CD4-positive, alpha-beta T cell treated with Interleukin-15 for 1 hour (primary cell): Measurements from ENCODE around the gene CALHM4.
A peak's percentile ranks its signal among the peaks of the same experiment; 100 is the strongest.

ENCODE experiments used
- DNase-seq: peaks from one replicate; pipeline ENCODE4 v3.0.0-alpha.2; 2020

Gene CALHM4

DNA sequence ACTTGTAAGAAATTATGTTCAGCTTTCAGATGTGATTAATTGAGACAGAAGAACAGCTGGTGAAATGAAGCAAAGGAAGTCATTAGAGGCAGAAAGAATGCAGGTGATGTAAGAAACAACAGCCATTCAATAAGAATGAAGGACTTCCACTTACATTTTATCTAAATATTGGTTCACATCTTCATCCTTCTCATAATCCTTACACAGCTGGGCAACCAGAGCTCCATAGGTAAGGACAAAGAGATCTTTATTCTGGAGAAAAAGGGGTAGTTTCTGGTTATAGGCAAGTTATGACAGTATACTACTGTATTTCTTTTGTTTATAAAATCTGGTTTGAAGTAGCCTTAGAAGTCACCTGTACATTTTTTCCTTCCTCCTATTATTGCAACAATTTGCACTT lies 10.4 kb upstream of the CALHM4 start:
- no peak for DNase-seq

DNA sequence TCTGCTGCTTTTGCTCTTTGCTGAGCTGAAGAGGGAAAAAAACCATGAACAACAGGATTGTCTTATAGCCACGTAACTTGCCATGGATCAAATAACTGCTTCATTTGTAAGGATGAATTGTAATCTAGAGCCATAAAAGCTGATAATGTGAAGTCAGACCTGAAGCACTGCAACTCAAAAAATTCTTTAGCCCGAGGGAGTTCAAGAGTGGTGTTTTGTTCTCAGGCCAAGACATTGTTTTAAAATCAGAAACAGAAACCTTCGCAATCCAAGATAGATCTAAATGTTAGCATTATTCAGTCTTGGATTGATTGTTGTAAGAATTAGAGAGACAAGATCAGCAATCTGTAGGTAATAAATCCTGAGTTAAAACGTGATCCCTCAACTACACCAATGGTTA lies 7.9 kb upstream of the CALHM4 start, which contains the start of gene TRAPPC3L:
Gene TRAPPC3L, minus strand, starts transcription at position 34 of the 400 bp plus-strand sequence. CDS start 170 bp downstream, outside the sequence.
- DNase-seq: no peak

DNA sequence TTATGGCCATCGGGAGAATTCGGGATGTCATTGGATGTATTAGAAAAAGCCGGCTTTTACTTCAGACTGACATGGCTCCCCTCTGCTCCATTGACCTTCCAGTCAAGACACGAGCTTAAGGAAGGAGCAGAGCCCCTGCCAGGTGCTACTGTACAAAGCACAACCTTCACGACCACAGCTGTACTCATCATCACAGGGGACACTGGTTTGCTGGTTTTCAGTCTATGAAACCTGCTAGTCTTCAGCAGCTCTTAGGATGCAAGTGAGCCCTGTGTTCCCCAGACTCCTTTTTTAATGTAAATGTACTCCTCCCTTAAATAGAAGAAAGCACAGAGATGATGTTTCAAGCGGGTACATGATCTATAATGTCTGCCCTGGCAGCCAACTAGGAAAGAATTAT lies 6.2 kb upstream of the CALHM4 start:
- no peak for DNase-seq

GRCh38 chr6:116550796-116551195 lies 2.8 kb upstream of the CALHM4 start:
- DNase-seq: no peak

- DNase-seq: no peak
Measured at GRCh38 chr6:116556065-116556464, 2.5 kb downstream of the CALHM4 start.

GRCh38 chr6:116556814-116557415 lies 3.4 kb downstream of the CALHM4 start:
- no peak for DNase-seq

DNA sequence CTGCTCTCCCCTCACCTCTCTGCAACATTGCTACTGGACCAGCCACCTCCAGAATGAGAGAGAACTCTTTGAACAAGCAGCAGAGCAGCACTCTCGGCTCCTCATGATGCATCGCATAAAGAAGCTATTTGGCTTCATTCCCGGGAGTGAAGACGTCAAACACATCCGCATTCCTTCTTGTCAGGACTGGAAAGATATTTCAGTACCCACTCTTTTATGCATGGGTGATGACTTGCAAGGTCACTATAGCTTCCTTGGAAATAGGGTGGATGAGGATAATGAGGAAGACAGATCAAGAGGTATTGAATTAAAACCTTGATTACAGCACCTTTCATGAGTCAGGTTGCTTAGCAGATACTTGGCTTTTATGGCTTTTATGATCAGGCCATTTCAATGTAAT lies 4.3 kb downstream of the CALHM4 start:
- no peak for DNase-seq

DNA sequence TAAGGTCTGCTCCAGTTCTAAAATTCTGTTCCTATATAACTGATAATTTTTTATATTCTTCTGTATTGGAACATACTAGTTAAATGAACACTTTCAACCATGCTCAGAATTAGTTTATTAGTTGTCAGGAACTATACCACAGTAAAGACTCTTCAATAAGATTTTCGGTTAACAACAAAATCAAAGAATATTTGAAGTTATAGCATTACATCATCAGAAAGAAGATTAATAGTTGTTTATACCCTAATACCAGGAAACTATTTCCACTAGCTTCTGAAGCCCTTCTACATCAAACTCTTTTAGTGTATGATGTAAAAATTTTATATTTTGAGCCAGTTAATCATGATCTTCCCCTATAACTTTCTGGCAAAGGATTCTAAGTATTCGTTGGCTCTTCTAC lies 6.6 kb downstream of the CALHM4 start:
- DNase-seq: no peak

DNA sequence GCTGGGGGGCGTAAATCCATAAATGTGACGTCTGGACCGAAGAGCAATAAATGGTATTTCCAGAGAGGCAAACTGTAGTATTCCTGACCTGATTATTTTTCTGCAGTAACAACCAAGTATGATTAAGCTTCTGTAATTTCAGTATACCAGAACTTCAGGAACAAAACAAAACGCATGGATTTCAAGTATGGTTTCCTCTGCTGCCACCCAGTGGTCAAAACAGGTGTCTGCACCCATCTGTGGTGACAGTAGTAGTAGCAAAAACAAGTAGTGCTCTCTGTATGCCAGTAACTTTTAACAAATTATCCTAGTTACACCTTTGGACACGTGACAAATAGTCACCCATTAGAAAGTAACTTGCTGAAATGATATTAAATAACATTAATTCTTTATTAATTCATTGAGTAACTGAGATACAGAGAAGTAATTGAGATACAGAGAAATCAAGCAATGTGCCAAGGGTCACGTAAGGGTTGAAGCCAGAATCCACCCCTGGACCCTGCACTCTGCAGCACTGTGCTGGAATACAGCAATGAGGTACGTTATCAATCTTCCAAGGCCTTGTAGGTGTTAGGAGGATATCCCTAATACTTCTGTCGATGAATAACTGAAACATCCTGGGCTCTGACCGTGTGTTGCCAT lies 7.9 kb downstream of the CALHM4 start:
- peak; percentile 59 for DNase-seq

DNA sequence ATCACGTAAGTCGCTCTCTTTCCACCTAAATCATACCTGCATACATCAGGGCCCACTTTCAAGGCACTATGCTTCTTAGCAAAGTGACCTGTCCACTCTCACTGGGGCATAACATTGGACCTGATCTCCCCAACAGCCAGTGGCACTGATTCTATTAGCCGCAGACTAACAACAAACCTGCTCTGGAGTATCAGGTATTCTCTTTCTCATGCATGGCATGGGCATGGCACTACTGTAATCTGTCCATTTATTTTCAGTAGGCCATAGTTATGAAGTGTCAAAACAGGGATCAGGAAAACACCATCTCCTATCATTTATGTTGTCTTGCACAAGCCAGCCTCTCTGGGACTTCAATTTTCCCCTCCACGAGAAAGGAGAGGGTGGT lies 8.5 kb downstream of the CALHM4 start:
- DNase-seq: no peak

- no peak for DNase-seq
Measured at GRCh38 chr6:116562614-116563013, 9.1 kb downstream of the CALHM4 start.

- DNase-seq: no peak
Measured at GRCh38 chr6:116563830-116564229, 10.3 kb downstream of the CALHM4 start.

DNA sequence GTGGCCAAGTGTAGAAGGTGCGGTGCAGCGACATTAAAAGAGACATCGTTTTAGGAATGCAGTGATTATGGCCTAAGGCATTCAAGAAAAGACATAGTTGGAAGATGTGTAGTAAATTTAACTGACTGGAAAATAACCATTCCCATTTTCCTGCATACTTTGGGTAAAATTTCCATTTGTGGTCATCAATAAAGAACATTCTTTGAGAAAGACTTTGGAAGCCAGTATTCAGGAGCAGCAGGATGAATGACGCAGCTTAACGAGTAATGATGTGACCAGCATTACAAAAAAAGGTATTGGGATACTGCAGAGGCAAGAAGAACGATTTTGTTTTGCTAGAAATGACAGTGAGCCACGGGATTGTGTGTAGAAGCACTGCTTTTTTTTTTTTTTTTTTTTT lies 10.8 kb downstream of the CALHM4 start:
- no peak for DNase-seq

DNA sequence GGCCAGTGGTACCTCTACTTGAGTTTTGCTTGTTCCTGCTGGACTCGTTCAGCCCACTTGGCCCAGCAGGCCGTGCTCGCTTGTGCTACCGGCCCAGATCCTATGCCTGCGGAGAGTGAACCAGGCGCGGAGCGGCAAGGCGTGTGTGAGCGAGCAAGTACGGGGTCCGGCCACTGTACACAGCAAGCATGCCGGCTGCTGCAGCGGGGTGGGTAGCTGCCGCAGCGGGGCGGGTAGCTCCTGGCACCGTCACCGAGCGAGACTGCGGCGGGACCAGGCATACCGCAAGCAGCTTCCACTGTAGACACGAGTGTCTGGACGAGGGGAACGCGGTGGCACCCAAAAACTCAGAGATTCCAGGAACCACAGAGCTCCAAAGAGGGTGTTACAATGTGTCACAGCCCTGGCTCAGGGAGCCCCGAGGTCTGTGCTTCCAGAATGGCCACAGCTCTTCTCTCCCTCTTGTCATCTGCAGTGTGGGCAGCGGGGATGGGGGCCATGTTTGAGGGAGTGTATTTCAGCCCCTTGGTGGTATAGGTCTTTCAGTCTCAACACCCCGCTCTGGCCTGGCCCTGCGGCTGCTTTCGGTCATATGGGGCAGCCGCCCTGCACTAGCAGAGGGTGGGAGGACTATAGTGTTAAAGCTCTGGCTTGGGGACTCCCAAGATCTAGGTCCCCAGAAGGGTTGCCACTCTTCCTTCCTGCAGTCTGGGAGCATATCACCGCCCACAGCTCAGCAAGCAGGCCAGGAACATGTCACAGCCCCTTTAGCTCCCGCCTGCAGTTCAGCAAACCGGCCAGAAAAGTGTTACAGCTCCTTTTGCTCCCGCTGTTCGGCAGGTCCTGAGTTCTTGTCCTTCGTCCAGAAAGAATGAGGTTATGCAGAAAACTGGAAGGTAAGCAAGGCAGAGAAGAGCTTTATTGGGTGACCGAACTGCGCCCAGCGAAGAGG lies 11.6 kb downstream of the CALHM4 start:
- no peak for DNase-seq

GRCh38 chr6:116568111-116568510 lies 14.6 kb downstream of the CALHM4 start:
- DNase-seq: no peak

- DNase-seq: no peak
Measured at GRCh38 chr6:116568821-116569755, 15.5 kb downstream of the CALHM4 start.

- peak; percentile 99 for DNase-seq
Measured at GRCh38 chr6:116570856-116571682, 17.5 kb downstream of the CALHM4 start, which contains the start of gene RWDD1. RWDD1 (plus strand) TSS chr6:116571504; CDS start chr6:116571583, 79 bp downstream.

DNA sequence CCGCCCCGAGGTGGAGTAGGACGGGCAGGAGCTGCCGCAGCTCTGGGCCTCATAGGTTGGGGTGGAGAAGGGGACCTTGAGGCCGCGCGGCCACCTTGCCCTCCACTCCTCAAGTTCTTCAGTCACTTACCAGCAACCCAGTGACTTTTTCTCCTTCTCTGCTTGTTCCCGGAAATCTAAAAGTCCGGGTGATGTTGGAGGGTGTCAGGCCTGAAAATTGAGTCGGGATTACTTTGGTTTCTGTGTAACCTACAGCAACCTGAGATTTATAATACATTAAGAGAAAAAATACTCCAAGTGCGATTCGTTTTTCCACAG lies 18.1 kb downstream of the CALHM4 start:
- no peak for DNase-seq

DNA sequence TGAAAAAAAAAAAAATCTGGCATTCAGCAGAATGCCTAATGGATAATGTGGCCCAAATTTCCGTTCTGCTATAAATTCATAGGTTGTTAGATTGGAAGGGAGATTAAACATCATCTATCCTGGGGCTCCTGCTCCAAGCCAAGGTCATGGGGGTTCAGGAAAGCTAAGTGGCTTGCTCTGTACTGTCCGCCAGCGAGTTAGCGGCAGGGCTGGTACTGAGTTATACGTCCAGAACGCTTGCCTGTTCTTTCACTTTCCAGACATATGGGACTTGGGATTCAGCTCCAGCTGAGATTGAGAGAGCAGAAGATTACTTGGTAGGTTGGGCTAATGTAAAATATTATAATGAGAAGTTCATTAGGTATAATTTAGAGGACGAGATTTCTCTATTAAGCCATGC lies 18.6 kb downstream of the CALHM4 start:
- no peak for DNase-seq

DNA sequence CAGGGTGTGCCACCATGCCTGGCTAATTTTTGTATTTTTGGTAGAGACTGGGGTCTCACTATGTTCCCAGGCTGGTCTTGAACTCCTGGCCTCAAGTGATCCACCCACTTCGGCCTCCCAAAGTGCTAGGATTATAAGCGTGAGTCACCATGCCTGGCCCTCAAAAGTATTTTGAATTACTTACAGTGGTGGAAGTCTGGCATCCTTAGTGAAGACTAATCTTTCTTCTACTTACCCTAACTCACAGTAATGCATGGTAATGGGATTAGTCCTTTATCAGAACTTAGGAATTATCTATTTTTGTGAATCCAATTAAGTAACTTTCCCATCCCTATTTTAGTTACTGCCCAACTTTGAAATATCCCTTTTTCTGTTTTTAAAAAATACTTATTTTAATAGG lies 21.7 kb downstream of the CALHM4 start:
- DNase-seq: no peak

- no peak for DNase-seq
Measured at GRCh38 chr6:116577486-116577885, 23.9 kb downstream of the CALHM4 start.

GRCh38 chr6:116578335-116578734 lies 24.8 kb downstream of the CALHM4 start:
- no peak for DNase-seq
